Naive thymus-derived CD8-positive, alpha-beta T cell (primary cell): Measurements from ENCODE around the gene SLC2A9. TPM values are rescaled to one million over a fixed set of nuclear protein-coding genes. Genes with fewer than 3 reads are reported as not detected.
"Not testable (repeated sequence)": the region's sequence is repeated elsewhere in the genome, so short reads cannot be mapped to it uniquely, and the experiment has no call there.

Experiments
- ATAC-seq, 2 donors: fragments of 150-1000 bp; cut with Tn5 transposase in 1 of 2; sonication (Bioruptor Pico), chemical (Tn5 transposase) in 1 of 2; 1 replicate in 1 of 2; 2 replicates in 1 of 2; pipeline ENCODE4 v1.10.0; 2021; ENCODE audit warnings: mild to moderate bottlenecking in 2 of 2, moderate library complexity in 2 of 2
- POLR2A ChIA-PET: fragments of 350-600 bp; sonication (Branson Sonifier 250); formaldehyde crosslinking; loops from one replicate; lab custom pipeline; 2021; ENCODE audit warnings: antibody characterized with exemption; lab: Charles Lee
- DNase-seq, 10 donors: peaks; one replicate each; pipeline versions ENCODE4 v3.0.0 to v3.0.0-alpha.2; 2020 to 2022
- H3K27ac Mint-ChIP-seq, 10 donors: one replicate each; pipeline ENCODE4 v1.8.0; 2020 to 2022; ENCODE audit warnings: mild to moderate bottlenecking in 10 of 10, mixed read lengths in 10 of 10, moderate library complexity in 4 of 10, inconsistent platforms in 1 of 10
- H3K27me3 Mint-ChIP-seq, 5 donors: one replicate each; pipeline ENCODE4 v1.8.0; 2021 to 2022; ENCODE audit warnings: mixed read lengths in 5 of 5
- H3K36me3 Mint-ChIP-seq, 3 donors: one replicate each; pipeline ENCODE4 v1.8.0; 2020 to 2022; ENCODE audit warnings: mixed read lengths in 3 of 3, mild to moderate bottlenecking in 2 of 3, inconsistent platforms in 1 of 3
- H3K4me1 Mint-ChIP-seq, 4 donors: one replicate each; pipeline ENCODE4 v1.8.0; 2021 to 2022; ENCODE audit warnings: mixed read lengths in 4 of 4
- H3K4me3 Mint-ChIP-seq, 10 donors: one replicate each; pipeline ENCODE4 v1.8.0; 2020 to 2022; ENCODE audit warnings: mild to moderate bottlenecking in 10 of 10, mixed read lengths in 10 of 10, moderate library complexity in 6 of 10, inconsistent platforms in 1 of 10
- H3K9me3 Mint-ChIP-seq, 9 donors: one replicate each; pipeline ENCODE4 v1.8.0; 2020 to 2022; ENCODE audit warnings: mixed read lengths in 9 of 9, mild to moderate bottlenecking in 3 of 9, inconsistent platforms in 1 of 9, moderate library complexity in 1 of 9
- polyA plus RNA-seq, 3 donors: library from polyadenylated mRNA; unstranded; fragments of 300-500 nt; fragmentation: Illumina TruSeq; gene quantifications; one replicate each; pipeline ENCODE4 v1.2.3, GENCODE V29; 2021
- total RNA-seq, 8 experiments: library from RNA in 2 of 8; stranded (reverse) in 2 of 8; gene quantifications; one replicate each; pipeline ENCODE4 v1.2.3 and lab custom pipeline; 2021 to 2026

Gene SLC2A9
- total and polyA plus RNA-seq, 5 experiments from 2014 or later, result 0.37 to 3.4 (median 1.9) TPM; not detected in 1

GRCh38 chr4:9981899-9982298 is 39.4 kb downstream of the SLC2A9 start:
- H3K27me3 Mint-ChIP-seq, H3K4me3 Mint-ChIP-seq, DNase-seq, H3K4me1 Mint-ChIP-seq, H3K27ac Mint-ChIP-seq, POLR2A ChIA-PET, ATAC-seq: not testable (repeated sequence)
- H3K36me3 Mint-ChIP-seq, result peaks cover 0 to 14% (median 5%) of the 10 kb centered on the region in 3 donors
- H3K9me3 Mint-ChIP-seq, result peaks cover 0 to 12% (median 2%) of the 10 kb centered on the region in 9 donors

GRCh38 chr4:9980898-9981297 is 40.4 kb downstream of the SLC2A9 start:
- H3K4me1 Mint-ChIP-seq, result no peaks in the 10 kb centered on the region
- POLR2A ChIA-PET, result no interaction called here
- H3K27me3 Mint-ChIP-seq, result no peaks in the 10 kb centered on the region
- H3K27ac Mint-ChIP-seq, result no peak overlapping the region
- DNase-seq (no peak), ATAC-seq (no peak)
- H3K9me3 Mint-ChIP-seq, result peaks cover 0 to 12% (median 2%) of the 10 kb centered on the region in 9 donors
- H3K36me3 Mint-ChIP-seq, result peaks cover 0 to 13% (median 5%) of the 10 kb centered on the region in 3 donors
- no peak overlapping the region for H3K4me3 Mint-ChIP-seq

GRCh38 chr4:9979101-9979701 is 42.1 kb downstream of the SLC2A9 start:
- H3K9me3 Mint-ChIP-seq, result peaks cover 0 to 12% (median 2%) of the 10 kb centered on the region in 9 donors
- no peaks in the 10 kb centered on the region for H3K4me1 Mint-ChIP-seq
- no peak overlapping the region for H3K4me3 Mint-ChIP-seq
- H3K36me3 Mint-ChIP-seq, result peaks cover 0 to 9% (median 5%) of the 10 kb centered on the region in 3 donors
- DNase-seq (no peak), ATAC-seq (no peak)
- POLR2A ChIA-PET, result no interaction called here
- no peaks in the 10 kb centered on the region for H3K27me3 Mint-ChIP-seq
- no peak overlapping the region for H3K27ac Mint-ChIP-seq

GRCh38 chr4:9977518-9978031 is 43.7 kb downstream of the SLC2A9 start:
- ATAC-seq (no peak), DNase-seq (no peak)
- Mint-ChIP-seq H3K4me1 (no peaks in the 10 kb centered on the region), H3K4me3 (no peak overlapping the region), H3K9me3 (peaks cover 2 to 21% (median 7%) of the 10 kb centered on the region in 9 donors), H3K27ac (no peak overlapping the region), H3K27me3 (no peaks in the 10 kb centered on the region), H3K36me3 (peaks cover 0 to 12% (median 11%) of the 10 kb centered on the region in 3 donors)
- POLR2A ChIA-PET, result no interaction called here

- Mint-ChIP-seq H3K27ac (peak overlapping the region in 2 of 10 donors; percentile 0 to 39), H3K9me3 (peaks cover 2 to 23% (median 7%) of the 10 kb centered on the region in 9 donors), H3K4me3 (no peak overlapping the region), H3K27me3 (no peaks in the 10 kb centered on the region), H3K4me1 (no peaks in the 10 kb centered on the region), H3K36me3 (peaks cover 0 to 13% (median 8%) of the 10 kb centered on the region in 3 donors)
- ATAC-seq (no peak), DNase-seq (no peak)
- POLR2A ChIA-PET, result no interaction called here
These were observed 44.5 kb downstream of the SLC2A9 start for GRCh38 chr4:9976781-9977180.

GRCh38 chr4:9976293-9976692 is 45.0 kb downstream of the SLC2A9 start:
- no peak for ATAC-seq
- no peaks in the 10 kb centered on the region for H3K27me3 Mint-ChIP-seq
- no peak overlapping the region for H3K27ac Mint-ChIP-seq
- POLR2A ChIA-PET, result no interaction called here
- H3K4me3 Mint-ChIP-seq, result no peak overlapping the region
- no peak for DNase-seq
- H3K9me3 Mint-ChIP-seq, result peaks cover 2 to 21% (median 7%) of the 10 kb centered on the region in 9 donors
- peaks cover 0 to 13% (median 8%) of the 10 kb centered on the region in 3 donors for H3K36me3 Mint-ChIP-seq
- no peaks in the 10 kb centered on the region for H3K4me1 Mint-ChIP-seq

GRCh38 chr4:9971711-9972110 is 49.6 kb downstream of the SLC2A9 start:
- Mint-ChIP-seq H3K4me1 (no peaks in the 10 kb centered on the region), H3K27me3 (peaks cover 0 to 2% (median 0%) of the 10 kb centered on the region in 5 donors), H3K4me3 (no peak overlapping the region), H3K9me3 (peaks cover 0 to 13% (median 9%) of the 10 kb centered on the region in 9 donors), H3K36me3 (peaks cover 0 to 18% (median 13%) of the 10 kb centered on the region in 3 donors), H3K27ac (no peak overlapping the region)
- ATAC-seq (no peak), DNase-seq (no peak)
- POLR2A ChIA-PET, result no interaction called here

- Mint-ChIP-seq H3K27ac (no peak overlapping the region), H3K4me3 (no peak overlapping the region), H3K36me3 (peaks cover 0 to 20% (median 13%) of the 10 kb centered on the region in 3 donors), H3K9me3 (peaks cover 0 to 13% (median 9%) of the 10 kb centered on the region in 9 donors), H3K27me3 (peaks cover 0 to 2% (median 0%) of the 10 kb centered on the region in 5 donors), H3K4me1 (no peaks in the 10 kb centered on the region)
- ATAC-seq, result no peak
- POLR2A ChIA-PET, result no interaction called here
- no peak for DNase-seq
These were observed 50.8 kb downstream of the SLC2A9 start for GRCh38 chr4:9970399-9971011.

GRCh38 chr4:9969526-9970398 is 51.5 kb downstream of the SLC2A9 start:
- DNase-seq (no peak), ATAC-seq (no peak)
- Mint-ChIP-seq H3K9me3 (peaks cover 0 to 13% (median 9%) of the 10 kb centered on the region in 9 donors), H3K27ac (no peak overlapping the region), H3K27me3 (peaks cover 0 to 2% (median 0%) of the 10 kb centered on the region in 5 donors), H3K4me1 (no peaks in the 10 kb centered on the region), H3K36me3 (peaks cover 0 to 20% (median 13%) of the 10 kb centered on the region in 3 donors), H3K4me3 (no peak overlapping the region)
- POLR2A ChIA-PET, result no interaction called here

GRCh38 chr4:9968472-9968871 is 52.8 kb downstream of the SLC2A9 start:
- Mint-ChIP-seq H3K4me1 (no peaks in the 10 kb centered on the region), H3K9me3 (peaks cover 0 to 13% (median 9%) of the 10 kb centered on the region in 9 donors), H3K27ac (no peak overlapping the region), H3K27me3 (peaks cover 0 to 2% (median 0%) of the 10 kb centered on the region in 5 donors), H3K36me3 (peaks cover 0 to 20% (median 13%) of the 10 kb centered on the region in 3 donors), H3K4me3 (no peak overlapping the region)
- DNase-seq (no peak), ATAC-seq (no peak)
- POLR2A ChIA-PET, result no interaction called here

GRCh38 chr4:9964879-9965278 is 56.4 kb downstream of the SLC2A9 start:
- Mint-ChIP-seq H3K4me3 (no peak overlapping the region), H3K27me3 (no peaks in the 10 kb centered on the region), H3K9me3 (peaks cover 0 to 20% (median 7%) of the 10 kb centered on the region in 9 donors), H3K4me1 (no peaks in the 10 kb centered on the region), H3K27ac (no peak overlapping the region), H3K36me3 (peaks cover 0 to 15% (median 5%) of the 10 kb centered on the region in 3 donors)
- no peak for DNase-seq
- no peak for ATAC-seq
- POLR2A ChIA-PET, result no interaction called here

- H3K4me1 Mint-ChIP-seq, result no peaks in the 10 kb centered on the region
- peaks cover 0 to 21% (median 7%) of the 10 kb centered on the region in 9 donors for H3K9me3 Mint-ChIP-seq
- ATAC-seq (no peak), DNase-seq (no peak)
- no peak overlapping the region for H3K27ac Mint-ChIP-seq
- no peak overlapping the region for H3K4me3 Mint-ChIP-seq
- peaks cover 0 to 2% (median 0%) of the 10 kb centered on the region in 5 donors for H3K27me3 Mint-ChIP-seq
- POLR2A ChIA-PET, result no interaction called here
- H3K36me3 Mint-ChIP-seq, result peaks cover 0 to 8% (median 0%) of the 10 kb centered on the region in 3 donors
These were observed 58.0 kb downstream of the SLC2A9 start for GRCh38 chr4:9963328-9963727.
